Measurements from ENCODE around the gene ATP13A2.

The ATP13A2 gene

DNA sequence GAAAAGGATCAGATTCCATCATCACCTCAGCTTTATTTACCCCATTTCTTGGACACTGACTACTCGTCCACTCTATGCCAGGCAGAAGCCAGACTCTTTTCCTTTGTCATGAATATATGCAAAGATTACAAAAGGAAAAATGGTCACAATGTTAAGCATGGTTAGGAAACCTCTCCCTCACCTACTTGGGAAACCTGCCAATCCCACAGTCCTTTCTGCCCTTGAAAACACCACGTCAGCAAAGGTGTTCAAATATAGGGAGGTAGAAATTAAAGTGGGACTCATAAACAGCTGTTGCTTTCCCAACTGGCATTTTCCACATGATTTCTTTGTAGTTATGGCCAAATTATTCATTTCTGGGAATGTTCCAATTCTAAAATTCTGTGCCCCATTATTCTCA, 16.2 kb upstream of the ATP13A2 start:
- no peak for DNase-seq

- DNase-seq, result no peak
Observed at GRCh38 chr1:17027403-17027802, 15.7 kb upstream of the ATP13A2 start.

DNA sequence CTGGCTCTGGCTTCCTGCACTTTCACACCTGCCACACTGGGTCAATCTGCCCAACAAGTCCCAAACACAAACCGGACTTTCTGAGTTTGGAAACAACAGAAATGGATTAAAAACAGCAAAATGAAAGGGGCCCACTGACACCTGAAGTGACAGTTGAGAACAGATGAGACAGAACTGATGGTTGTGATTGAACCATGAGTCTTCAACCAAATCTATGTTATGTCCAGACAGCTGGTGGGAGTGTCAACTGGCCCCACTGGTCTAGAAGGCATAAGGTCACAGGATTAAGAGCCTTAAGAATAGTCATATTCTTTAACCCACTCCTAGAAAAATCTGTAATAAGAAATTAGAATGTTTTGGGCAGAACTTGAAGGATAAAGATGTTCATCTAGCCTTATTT, 13.0 kb upstream of the ATP13A2 start:
- no peak for DNase-seq

DNA sequence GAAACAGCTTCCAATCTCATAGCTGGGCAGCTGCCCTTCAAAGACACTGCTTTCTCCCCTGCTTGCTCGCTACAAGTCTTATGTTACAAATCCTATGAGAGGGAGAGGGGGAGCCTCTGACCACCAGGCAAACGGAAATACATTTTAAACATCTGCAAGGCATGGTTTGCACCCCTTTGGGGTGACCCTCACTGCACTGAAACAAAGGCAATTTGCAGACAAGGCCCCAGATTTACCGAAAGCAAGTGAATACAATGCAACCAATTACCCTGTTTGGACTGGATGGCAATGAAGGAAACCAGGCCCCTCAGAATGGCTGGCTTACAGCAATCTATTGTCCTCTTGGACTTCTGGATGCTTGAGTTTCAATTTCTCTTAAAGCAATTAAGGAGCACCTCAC, 11.8 kb upstream of the ATP13A2 start:
- DNase-seq, result peak; percentile 41

GRCh38 chr1:17023102-17023501, 11.4 kb upstream of the ATP13A2 start:
- no peak for DNase-seq

GRCh38 chr1:17021896-17022295, 10.2 kb upstream of the ATP13A2 start:
- no peak for DNase-seq

- DNase-seq, result no peak
Observed at GRCh38 chr1:17020502-17020901, 8.8 kb upstream of the ATP13A2 start.

GRCh38 chr1:17018849-17019248, 7.1 kb upstream of the ATP13A2 start:
- no peak for DNase-seq

- DNase-seq, result no peak
Observed at GRCh38 chr1:17017435-17017834, 5.7 kb upstream of the ATP13A2 start.

DNA sequence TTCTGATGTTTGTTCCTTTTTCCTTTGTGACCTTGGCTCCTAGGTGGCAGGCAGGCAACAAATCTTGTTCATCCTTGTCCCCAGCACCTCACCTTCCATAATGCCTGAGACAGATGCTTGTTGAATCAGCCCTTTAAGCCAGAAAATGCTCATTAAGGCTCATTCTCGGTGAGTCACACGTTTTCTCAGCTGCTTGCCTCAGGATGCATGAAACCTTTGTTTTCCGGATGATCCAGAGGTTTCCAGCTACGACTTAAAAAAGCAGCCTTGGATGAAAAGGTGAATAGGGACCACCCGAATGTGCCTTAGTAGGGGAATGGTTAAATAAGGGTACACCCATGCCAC, 4.6 kb upstream of the ATP13A2 start:
- DNase-seq, result no peak

DNA sequence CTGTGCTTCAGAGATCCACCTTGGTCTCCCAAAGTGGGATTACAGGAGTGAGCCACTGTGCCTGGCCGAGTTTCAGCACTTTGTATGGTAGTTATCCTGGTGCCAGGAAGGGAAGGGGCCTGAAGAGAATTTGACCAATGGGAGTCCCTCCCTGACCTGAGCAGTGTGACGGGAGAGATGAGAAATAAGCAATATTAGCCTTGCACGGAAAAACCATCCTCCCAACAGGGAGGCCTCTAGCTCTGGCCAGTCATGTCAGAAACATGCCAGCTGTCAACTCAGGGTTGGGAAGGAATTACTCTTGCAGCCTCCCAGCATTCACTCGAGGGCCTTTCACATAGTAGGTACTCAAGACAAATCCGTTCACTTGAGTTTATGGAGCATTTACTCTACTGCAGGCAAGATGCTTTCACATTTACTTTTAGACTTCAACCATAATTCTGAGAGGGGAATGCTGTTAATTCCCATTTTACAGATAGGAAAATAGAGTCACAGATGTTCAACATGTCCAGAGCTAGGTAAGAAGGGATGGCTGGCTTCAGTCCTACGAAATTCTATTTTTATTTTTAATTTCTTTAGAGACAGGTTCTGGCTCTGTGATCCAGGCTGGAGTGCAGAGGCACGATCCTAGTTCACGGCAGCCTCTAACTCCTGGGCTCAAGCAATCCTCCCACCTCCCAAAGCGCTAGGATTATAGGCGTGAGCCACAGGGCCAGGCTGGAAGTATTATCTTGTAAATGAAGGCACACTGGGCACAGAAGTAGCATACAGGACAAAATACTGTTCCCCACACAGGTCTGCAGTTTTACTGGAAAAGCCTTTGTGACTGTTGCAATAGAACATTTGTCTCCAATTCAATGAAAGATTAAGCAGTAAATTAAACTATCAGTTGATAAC, 3.2 kb upstream of the ATP13A2 start:
- no peak for DNase-seq

DNA sequence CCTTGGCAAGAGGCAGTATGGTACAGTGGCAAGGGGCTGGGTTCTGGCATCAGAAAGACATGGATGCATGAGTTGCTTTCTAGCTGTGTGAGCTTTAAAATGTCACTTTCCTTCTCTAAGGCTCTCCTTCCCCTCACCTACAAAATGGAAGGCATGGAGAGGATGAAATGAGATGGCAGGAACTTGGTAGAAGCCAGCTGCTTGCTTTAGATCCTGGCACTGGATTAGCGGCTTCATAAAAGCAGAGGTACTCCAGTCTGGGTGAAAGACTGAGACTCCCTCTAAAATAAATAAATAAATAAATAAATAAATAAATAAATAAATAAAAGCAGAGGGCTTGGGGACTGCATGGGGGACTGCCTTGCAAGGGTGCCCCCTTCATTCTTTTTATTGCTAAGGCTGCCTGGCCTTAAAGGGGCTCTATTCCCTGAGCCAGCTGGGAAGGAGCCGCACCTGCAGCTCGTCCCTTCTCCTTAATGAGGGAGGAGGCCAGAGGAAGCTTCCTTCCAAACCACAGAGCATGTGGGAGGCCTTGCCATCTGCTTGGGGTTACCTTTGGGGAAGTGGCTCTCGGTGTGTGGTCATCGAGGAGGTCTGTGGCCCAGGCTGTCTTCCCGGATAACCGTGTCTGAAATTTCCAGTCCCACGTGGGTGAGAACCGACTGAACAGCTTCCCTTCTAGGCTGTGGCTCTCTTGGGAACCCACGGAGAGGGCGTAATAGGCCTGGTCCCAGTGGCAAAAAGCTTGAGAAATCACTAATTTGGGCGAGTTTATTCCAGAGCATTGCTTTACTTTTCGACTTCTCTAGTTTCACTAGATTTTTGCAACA, 2.0 kb upstream of the ATP13A2 start:
- DNase-seq, result no peak

DNA sequence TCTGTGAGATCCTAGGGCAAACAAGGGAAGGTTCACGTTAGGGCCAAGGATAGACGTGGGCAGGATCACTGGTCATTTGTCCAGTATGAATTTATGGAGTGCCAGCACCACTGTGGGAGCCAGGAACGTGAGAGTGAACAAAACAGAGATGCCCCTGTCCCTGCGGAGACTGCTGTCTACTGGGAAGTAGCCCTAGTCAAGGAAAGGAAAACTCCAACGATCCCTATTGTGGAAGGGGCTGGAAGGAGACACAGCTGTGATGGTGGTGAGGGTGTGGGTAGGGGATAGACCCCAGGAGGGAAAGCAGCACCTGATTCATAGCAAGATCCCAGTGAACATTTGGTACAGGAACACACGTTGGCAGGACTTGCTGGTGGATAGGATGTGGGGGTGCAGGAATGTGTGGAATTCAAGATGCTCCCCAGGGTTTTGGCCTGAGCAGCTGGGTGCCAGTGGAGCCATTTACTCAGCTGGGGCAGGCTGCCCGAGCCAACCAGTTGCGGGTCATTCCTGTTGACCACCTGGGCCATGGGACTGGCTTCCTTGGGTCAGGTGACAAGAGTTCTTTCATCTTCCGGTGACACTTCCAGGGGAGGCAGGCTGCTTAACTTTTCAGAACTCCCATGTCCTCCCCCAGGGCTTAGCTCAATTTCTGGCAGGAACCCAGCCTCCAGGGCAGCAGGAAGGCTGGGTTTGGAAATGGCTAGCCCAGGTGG, 1.2 kb upstream of the ATP13A2 start:
- no peak for DNase-seq

DNA sequence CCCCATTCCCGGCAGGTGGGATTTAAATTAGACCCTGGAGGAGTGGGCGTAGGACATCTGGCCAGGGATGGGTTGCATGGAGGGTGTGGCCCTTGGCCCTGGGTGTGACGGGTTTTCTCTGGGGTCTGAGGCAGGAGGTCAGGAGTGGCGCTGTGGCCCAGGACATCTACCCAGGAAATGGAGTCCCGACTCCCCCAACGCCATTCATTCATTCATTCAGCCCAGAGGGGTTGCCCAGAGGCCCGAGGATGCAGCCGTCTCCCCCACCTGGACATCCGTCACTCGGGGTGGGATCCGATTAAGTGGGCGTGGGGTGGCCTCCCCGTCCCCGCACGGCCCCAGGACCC, 663 bp downstream of the ATP13A2 start:
- no peak for DNase-seq

DNA sequence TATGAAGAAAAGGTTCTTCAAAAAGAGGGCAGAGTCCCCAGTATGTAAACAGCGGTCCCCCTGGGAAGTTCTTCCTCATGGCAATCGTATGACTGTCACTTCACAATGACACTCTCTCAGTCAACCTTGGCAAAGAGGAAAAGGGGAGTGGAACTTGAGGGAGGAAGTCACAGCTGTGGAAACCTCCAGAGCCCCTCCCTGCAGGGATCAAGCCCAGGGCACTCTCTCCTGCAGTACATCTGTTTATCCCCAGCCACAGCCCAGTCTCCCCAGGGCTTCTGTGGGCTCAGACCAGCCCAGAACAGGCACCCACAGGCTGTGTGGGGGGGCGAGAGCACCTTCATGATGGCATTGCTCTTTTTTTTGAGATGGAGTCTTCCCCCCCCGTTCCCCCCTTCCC, 2.0 kb downstream of the ATP13A2 start:
- no peak for DNase-seq

GRCh38 chr1:17008208-17008855, 3.4 kb downstream of the ATP13A2 start:
- no peak for DNase-seq

DNA sequence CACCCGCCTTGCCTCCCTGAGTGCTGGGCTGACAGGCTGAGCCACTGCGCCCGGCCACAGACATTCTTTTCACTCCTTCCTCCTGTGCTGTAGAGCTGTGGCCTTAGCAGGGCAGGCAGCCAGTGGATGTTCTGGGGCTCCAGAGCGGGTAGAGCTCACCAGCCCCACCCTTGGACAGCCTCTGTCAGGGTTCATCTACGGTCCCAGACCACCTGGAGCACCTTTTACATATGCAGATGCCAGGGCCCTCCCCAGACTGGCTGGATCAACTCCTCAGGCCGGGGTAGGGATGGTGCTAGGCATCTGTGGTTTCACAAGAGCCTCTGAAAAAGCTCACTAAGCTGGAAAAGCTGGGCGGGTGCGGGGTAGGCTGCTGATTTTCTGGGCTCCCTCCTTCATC, 4.6 kb downstream of the ATP13A2 start:
- DNase-seq, result no peak

- DNase-seq, result no peak
Observed at GRCh38 chr1:17005365-17005740, 6.4 kb downstream of the ATP13A2 start.

- no peak for DNase-seq
Observed at GRCh38 chr1:17004466-17005364, 7.0 kb downstream of the ATP13A2 start.

GRCh38 chr1:17002524-17002902, 9.2 kb downstream of the ATP13A2 start:
- no peak for DNase-seq

DNA sequence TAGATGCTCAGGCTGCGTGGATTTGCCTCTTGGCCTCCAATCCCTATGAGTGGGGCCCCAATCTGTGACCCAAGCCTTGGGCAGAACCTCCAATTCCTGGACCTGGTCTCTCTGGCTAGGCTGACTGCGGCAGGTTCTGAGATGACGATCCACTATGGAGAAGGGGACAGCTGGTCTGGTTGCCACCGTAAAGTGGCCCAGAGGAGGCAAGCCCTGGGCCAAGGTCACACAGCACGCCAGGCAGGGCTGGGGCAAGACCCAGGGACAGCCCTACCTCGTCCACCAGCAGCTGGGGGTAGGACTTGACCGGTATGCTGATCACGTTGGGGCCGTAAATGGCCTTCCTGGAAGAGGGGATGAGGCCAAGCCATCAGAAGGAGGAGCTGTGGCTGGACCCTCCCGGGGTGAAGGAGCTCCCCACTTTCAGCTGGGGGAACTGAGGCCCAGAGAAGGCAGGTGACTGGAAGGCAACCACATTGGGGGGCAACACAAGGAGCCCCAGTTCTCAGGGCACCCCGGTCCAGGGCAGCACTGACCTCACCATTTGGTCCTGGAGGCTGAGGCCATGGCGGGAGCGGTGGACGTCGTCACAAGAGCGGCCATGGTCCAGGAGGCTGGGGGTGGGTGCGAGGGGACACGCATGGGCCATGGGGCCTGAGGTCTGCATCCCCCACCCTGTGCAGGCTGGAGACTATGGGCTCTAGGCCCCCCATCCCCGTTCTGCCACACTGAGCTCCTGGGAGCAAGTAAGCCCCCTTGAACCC, 9.8 kb downstream of the ATP13A2 start:
- no peak for DNase-seq
